Stimulated activated CD4-positive, alpha-beta T cell treated with anti-CD3 and anti-CD28 coated beads, Interleukin-1b, Interleukin-23, amount 100 ng/mL, for 1 hour (primary cell): ENCODE measurements around the gene FAM217B.

ENCODE experiments used
- DNase-seq, 2 donors: peaks; one replicate each; pipeline ENCODE4 v3.0.0-alpha.2; 2020; ENCODE audit warnings: low read depth in 2 of 2

The FAM217B gene

GRCh38 chr20:59940129-59940955, at the start of gene FAM217B, which contains the start of gene PPP1R3D:
TSS of gene FAM217B (plus strand) at chr20:59940389. CDS start at chr20:59943944, 3,555 bp downstream.
TSS of gene PPP1R3D (minus strand) at chr20:59940305. CDS start at chr20:59939931, 374 bp downstream.
- DNase-seq, result peak; percentile 67 to 77

GRCh38 chr20:59891581-59891980, 48.6 kb upstream of the FAM217B start:
- DNase-seq, result no peak

- DNase-seq, result no peak
Measured at GRCh38 chr20:59895908-59896307, 44.3 kb upstream of the FAM217B start.

- DNase-seq, result no peak
Measured at GRCh38 chr20:59902470-59902869, 37.7 kb upstream of the FAM217B start.

GRCh38 chr20:59903621-59904020, 36.6 kb upstream of the FAM217B start:
- no peak for DNase-seq

- no peak for DNase-seq
Measured at GRCh38 chr20:59908855-59909254, 31.3 kb upstream of the FAM217B start.

GRCh38 chr20:59911041-59911440, 29.1 kb upstream of the FAM217B start:
- no peak for DNase-seq

GRCh38 chr20:59912609-59913008, 27.6 kb upstream of the FAM217B start:
- no peak for DNase-seq

GRCh38 chr20:59920944-59921343, 19.2 kb upstream of the FAM217B start:
- DNase-seq, result no peak

GRCh38 chr20:59923514-59923913, 16.7 kb upstream of the FAM217B start:
- no peak for DNase-seq

- DNase-seq, result no peak
Measured at GRCh38 chr20:59925359-59925758, 14.8 kb upstream of the FAM217B start.

- no peak for DNase-seq
Measured at GRCh38 chr20:59925899-59926298, 14.3 kb upstream of the FAM217B start.

- DNase-seq, result no peak
Measured at GRCh38 chr20:59931511-59932312, 8.5 kb upstream of the FAM217B start.

- DNase-seq, result no peak
Measured at GRCh38 chr20:59932616-59933295, 7.4 kb upstream of the FAM217B start.

GRCh38 chr20:59933296-59933848, 6.8 kb upstream of the FAM217B start, which contains the start of gene SYCP2:
TSS of gene SYCP2 (minus strand) at chr20:59933637. CDS start at chr20:59922413, 11,224 bp downstream.
- DNase-seq, result peak in 1 of 2 donors; percentile 37

GRCh38 chr20:59933849-59934585, 6.2 kb upstream of the FAM217B start:
- DNase-seq, result peak in 1 of 2 donors; percentile 58

GRCh38 chr20:59935457-59936185, 4.6 kb upstream of the FAM217B start:
- no peak for DNase-seq

- no peak for DNase-seq
Measured at GRCh38 chr20:59936409-59936808, 3.8 kb upstream of the FAM217B start.

- no peak for DNase-seq
Measured at GRCh38 chr20:59937150-59937549, 3.0 kb upstream of the FAM217B start.

GRCh38 chr20:59938221-59938620, 2.0 kb upstream of the FAM217B start:
- DNase-seq, result no peak
